Cardiac muscle cell (in vitro differentiated cells and primary cell): ENCODE measurements around the gene IFTAP. TPM values are rescaled to one million over a fixed set of nuclear protein-coding genes. Genes with fewer than 3 reads are reported as not detected.

Experiments used
- DNase-seq, 2 donors: peaks; one replicate each; pipeline versions ENCODE4 v3.0.0 to v3.0.0-alpha.2; 2010 to 2017; ENCODE audit warnings: low read depth in 1 of 2, low spot score in 1 of 2
- H3K27ac ChIP-seq: fragments of 200-600 bp; sonication (generic); 2 replicates; pipeline ENCODE4 v1.5.1; 2016
- H3K27me3 ChIP-seq: fragments of 200-600 bp; sonication (generic); 2 replicates; pipeline ENCODE4 v1.6.0; 2016; ENCODE audit warnings: control low read depth
- H3K36me3 ChIP-seq: fragments of 200-600 bp; sonication (generic); 2 replicates; pipeline ENCODE4 v1.5.1; 2016; ENCODE audit warnings: control low read depth
- H3K4me1 ChIP-seq: fragments of 200-600 bp; sonication (generic); 2 replicates; pipeline ENCODE4 v1.8.1; 2017; ENCODE audit warnings: low read depth, mild to moderate bottlenecking, mixed run types
- H3K4me3 ChIP-seq: fragments of 200-600 bp; sonication (generic); 2 replicates; pipeline ENCODE4 v1.5.1; 2016; ENCODE audit warnings: mild to moderate bottlenecking
- H3K9me3 ChIP-seq: fragments of 200-600 bp; sonication (generic); 2 replicates; pipeline ENCODE4 v1.5.1; 2017; ENCODE audit warnings: low read depth, mild to moderate bottlenecking, control low read depth
- CTCF ChIP-seq: IDR thresholded peaks from 2 replicates; pipeline ENCODE4 v1.5.1; 2012; ENCODE audit warnings: low read depth, mild to moderate bottlenecking, low read length
- polyA plus RNA-seq: library from polyadenylated mRNA; unstranded; fragments of >200 nt; fragmentation: Nextera tagmentation; extraction: Ambion mirVana; gene quantifications from 2 replicates; pipeline ENCODE4 v1.2.1, GENCODE V29; 2016
- total RNA-seq: library from RNA; depleted of rRNA; stranded (reverse); fragments of >200 nt; gene quantifications from 2 replicates; pipeline ENCODE4 v1.2.3, GENCODE V29; 2016

The IFTAP gene
- total and polyA plus RNA-seq, 2 experiments from 2014 or later, result 57.1 to 67.3 TPM

- no peak for DNase-seq
- no peak for TF ChIP-seq CTCF
- H3K4me1 ChIP-seq, result no peaks in the 10 kb centered on the region
- no peak overlapping the region for H3K27ac ChIP-seq
- H3K27me3 ChIP-seq, result peaks cover 19% of the 10 kb centered on the region
- no peaks in the 10 kb centered on the region for H3K9me3 ChIP-seq
- no peak overlapping the region for H3K4me3 ChIP-seq
- no peaks in the 10 kb centered on the region for H3K36me3 ChIP-seq
Observed at GRCh38 chr11:36574486-36574885, 19.8 kb upstream of the IFTAP start.

- H3K36me3 ChIP-seq, result no peaks in the 10 kb centered on the region
- no peak for TF ChIP-seq CTCF
- no peaks in the 10 kb centered on the region for H3K4me1 ChIP-seq
- H3K9me3 ChIP-seq, result no peaks in the 10 kb centered on the region
- no peaks in the 10 kb centered on the region for H3K27me3 ChIP-seq
- H3K27ac ChIP-seq, result no peak overlapping the region
- H3K4me3 ChIP-seq, result no peak overlapping the region
- no peak for DNase-seq
Observed at GRCh38 chr11:36577373-36577772, 16.9 kb upstream of the IFTAP start.

- Histone ChIP-seq H3K4me1 (no peaks in the 10 kb centered on the region), H3K4me3 (no peak overlapping the region), H3K9me3 (no peaks in the 10 kb centered on the region), H3K27ac (no peak overlapping the region), H3K36me3 (no peaks in the 10 kb centered on the region), H3K27me3 (no peaks in the 10 kb centered on the region)
- peak in 1 of 2 donors; percentile 13 for DNase-seq
- TF ChIP-seq CTCF, result no peak
Observed at GRCh38 chr11:36577859-36578258, 16.4 kb upstream of the IFTAP start.

GRCh38 chr11:36578458-36578857 lies 15.8 kb upstream of the IFTAP start:
- Histone ChIP-seq H3K36me3 (no peaks in the 10 kb centered on the region), H3K27ac (no peak overlapping the region), H3K4me3 (no peak overlapping the region), H3K27me3 (no peaks in the 10 kb centered on the region), H3K9me3 (no peaks in the 10 kb centered on the region), H3K4me1 (no peaks in the 10 kb centered on the region)
- no peak for TF ChIP-seq CTCF
- DNase-seq, result no peak

GRCh38 chr11:36581536-36581935 lies 12.8 kb upstream of the IFTAP start:
- H3K4me3 ChIP-seq, result no peak overlapping the region
- peaks cover 3% of the 10 kb centered on the region for H3K27me3 ChIP-seq
- no peaks in the 10 kb centered on the region for H3K36me3 ChIP-seq
- no peak overlapping the region for H3K27ac ChIP-seq
- H3K4me1 ChIP-seq, result no peaks in the 10 kb centered on the region
- no peak for TF ChIP-seq CTCF
- no peak for DNase-seq
- no peaks in the 10 kb centered on the region for H3K9me3 ChIP-seq

- H3K4me1 ChIP-seq, result no peaks in the 10 kb centered on the region
- no peaks in the 10 kb centered on the region for H3K9me3 ChIP-seq
- no peak overlapping the region for H3K4me3 ChIP-seq
- H3K27me3 ChIP-seq, result peaks cover 15% of the 10 kb centered on the region
- no peak for DNase-seq
- no peak overlapping the region for H3K27ac ChIP-seq
- no peaks in the 10 kb centered on the region for H3K36me3 ChIP-seq
- TF ChIP-seq CTCF, result no peak
Observed at GRCh38 chr11:36583667-36584066, 10.6 kb upstream of the IFTAP start.
